ENCODE results near the gene PDZD4. TPM values are rescaled to one million over a fixed set of nuclear protein-coding genes. Genes with fewer than 3 reads are reported as not detected.

The PDZD4 gene
- total and polyA plus RNA-seq, 10 donors = 3.7 to 21.8 (median 10.6) TPM

DNA sequence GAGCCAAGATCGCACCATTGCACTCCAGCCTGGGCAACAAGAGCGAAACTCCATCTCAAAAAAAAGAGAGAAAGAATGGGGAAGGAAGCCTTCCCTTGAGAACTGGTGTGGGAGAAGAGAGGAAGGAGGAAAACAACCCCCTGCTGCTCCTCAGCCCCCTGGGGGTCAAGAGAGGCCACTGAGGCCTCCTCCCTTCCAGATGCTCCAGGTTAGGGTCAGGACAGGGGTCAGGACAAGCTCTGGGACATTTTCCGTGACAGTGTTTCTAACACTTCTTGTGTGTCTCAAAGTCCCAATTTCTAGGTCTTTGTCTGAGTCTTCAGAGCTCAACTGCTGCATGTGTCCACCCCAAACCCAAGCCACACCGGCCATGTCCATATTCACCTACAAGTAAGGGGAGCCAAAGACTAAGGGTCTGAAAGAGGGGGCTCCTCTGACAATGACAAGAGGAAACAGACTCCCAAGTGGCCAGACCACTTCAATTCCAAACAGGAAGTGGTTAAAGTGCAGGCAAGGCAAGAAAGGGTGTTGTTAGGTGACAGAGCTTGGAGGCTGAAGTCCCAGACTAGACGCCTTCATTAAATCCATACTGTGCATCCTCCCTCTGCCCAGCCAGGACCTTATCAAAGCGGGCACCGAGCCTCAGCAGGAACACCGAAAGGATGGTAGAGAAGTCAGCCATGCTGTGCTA lies 47.4 kb upstream of the PDZD4 start:
- WGBS, 5 donors = 63 to 81% (median 69%) methylated on average over 4 to 8 of the region's 8 CpGs
- Histone ChIP-seq H3K9me3 (no peaks in the 10 kb centered on the region), H3K4me3 (no peak overlapping the region)

DNA sequence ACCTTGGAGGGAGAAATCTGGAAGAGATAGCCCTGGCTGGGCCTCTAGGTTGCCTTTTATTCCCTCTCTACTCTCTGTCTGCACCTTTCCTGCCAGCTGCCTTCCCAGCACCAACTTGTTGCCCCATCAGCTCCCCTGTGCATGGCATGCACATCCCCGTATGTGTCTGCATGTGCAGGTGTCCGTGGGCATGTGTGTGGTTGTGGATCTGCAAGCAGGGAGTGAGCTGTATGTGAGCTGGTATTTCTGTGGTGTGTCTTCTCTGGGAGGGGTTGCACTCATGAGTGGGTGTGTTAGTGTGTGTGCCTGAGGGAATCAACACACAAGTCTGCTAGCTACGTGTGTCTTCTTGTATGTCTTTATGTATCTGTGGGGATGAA lies 45.8 kb upstream of the PDZD4 start:
- no peaks in the 10 kb centered on the region for H3K36me3 ChIP-seq
- H3K4me1 ChIP-seq = no peaks in the 10 kb centered on the region
- no peak overlapping the region for H3K4me3 ChIP-seq
- no peak overlapping the region for H3K27ac ChIP-seq
- peaks cover 0 to 71% (median 28%) of the 10 kb centered on the region in 7 donors for H3K27me3 ChIP-seq (replicated peaks in 1 of 7)
- DNase-seq = no peak
- intact Hi-C loops (cut with DNase I; ENCODE audit: low total_unique reads) = no loop called here
- TF ChIP-seq POLR2A (IDR thresholded peaks at IDR 0.05) (no peak), POLR2AphosphoS5 (IDR thresholded peaks at IDR 0.05) (no peak)
- TF ChIP-seq, protein P1, sequence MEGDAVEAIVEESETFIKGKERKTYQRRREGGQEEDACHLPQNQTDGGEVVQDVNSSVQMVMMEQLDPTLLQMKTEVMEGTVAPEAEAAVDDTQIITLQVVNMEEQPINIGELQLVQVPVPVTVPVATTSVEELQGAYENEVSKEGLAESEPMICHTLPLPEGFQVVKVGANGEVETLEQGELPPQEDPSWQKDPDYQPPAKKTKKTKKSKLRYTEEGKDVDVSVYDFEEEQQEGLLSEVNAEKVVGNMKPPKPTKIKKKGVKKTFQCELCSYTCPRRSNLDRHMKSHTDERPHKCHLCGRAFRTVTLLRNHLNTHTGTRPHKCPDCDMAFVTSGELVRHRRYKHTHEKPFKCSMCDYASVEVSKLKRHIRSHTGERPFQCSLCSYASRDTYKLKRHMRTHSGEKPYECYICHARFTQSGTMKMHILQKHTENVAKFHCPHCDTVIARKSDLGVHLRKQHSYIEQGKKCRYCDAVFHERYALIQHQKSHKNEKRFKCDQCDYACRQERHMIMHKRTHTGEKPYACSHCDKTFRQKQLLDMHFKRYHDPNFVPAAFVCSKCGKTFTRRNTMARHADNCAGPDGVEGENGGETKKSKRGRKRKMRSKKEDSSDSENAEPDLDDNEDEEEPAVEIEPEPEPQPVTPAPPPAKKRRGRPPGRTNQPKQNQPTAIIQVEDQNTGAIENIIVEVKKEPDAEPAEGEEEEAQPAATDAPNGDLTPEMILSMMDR (IDR thresholded peaks at IDR 0.05 in 8 of 11, conservative IDR thresholded peaks at IDR 0.05 in 3 of 11) = no peak
- no peaks in the 10 kb centered on the region for H3K9me3 ChIP-seq
- 63 to 73% (median 71%) methylated on average over 3 of the region's 3 CpGs for WGBS, 5 donors

More for the DNA sequence above, 47.4 kb upstream of the PDZD4 start:
- Histone ChIP-seq H3K4me1 (no peaks in the 10 kb centered on the region), H3K36me3 (no peaks in the 10 kb centered on the region), H3K27ac (no peak overlapping the region), H3K27me3 (replicated peaks in 1 of 7) (peaks cover 0 to 82% (median 40%) of the 10 kb centered on the region in 7 donors)
- DNase-seq = no peak
- intact Hi-C loops (cut with DNase I; ENCODE audit: low total_unique reads) = no loop called here
- TF ChIP-seq, protein P1 (IDR thresholded peaks at IDR 0.05 in 8 of 11, conservative IDR thresholded peaks at IDR 0.05 in 3 of 11) = no peak
- TF ChIP-seq POLR2AphosphoS5 (IDR thresholded peaks at IDR 0.05) (no peak), POLR2A (IDR thresholded peaks at IDR 0.05) (no peak)

DNA sequence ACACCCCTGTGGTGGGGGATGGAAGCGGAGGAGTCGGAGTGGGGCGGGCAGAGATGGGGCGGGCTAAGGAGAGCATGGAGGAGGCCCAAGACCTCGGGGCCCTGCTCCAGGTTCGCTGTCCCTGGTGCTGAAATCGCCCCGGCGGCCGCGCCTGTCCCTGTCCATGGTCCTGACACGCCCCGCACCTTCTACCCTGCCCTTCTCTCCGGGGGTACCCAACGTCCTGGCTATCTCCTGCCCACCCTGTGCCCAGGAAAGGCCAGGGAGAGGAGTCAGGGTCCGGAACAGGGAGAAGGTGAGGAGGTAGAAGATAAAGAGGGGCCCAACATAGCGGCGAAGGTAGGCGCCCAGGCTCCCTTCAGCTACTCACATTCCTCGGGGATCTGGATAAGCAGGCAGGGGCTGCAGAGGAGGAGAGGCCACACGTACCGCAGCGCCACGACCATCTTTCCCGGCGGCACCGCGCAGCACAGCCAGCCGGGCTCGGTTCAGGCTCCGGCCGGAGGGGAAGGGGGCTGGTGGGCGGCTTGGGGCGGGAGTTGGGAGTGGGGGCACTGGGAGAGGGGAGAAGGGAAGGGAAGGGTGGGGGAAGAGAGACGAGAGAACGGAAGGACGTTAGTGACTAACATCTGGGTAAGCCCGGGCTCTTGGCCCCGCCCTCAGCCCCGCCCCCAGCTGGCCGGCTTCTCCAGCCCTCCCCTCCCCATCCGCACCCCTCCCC lies 45.2 kb upstream of the PDZD4 start:
- Histone ChIP-seq H3K36me3 (no peaks in the 10 kb centered on the region), H3K4me1 (no peaks in the 10 kb centered on the region), H3K27ac (no peak overlapping the region), H3K4me3 (no peak overlapping the region), H3K9me3 (no peaks in the 10 kb centered on the region), H3K27me3 (replicated peaks in 1 of 7) (peaks cover 0 to 71% (median 30%) of the 10 kb centered on the region in 7 donors)
- intact Hi-C loops (cut with DNase I; ENCODE audit: low total_unique reads) = no loop called here
- TF ChIP-seq POLR2AphosphoS5 (IDR thresholded peaks at IDR 0.05) = peak in 1 of 3 donors; percentile 54
- TF ChIP-seq, protein P1 (IDR thresholded peaks at IDR 0.05 in 8 of 11, conservative IDR thresholded peaks at IDR 0.05 in 3 of 11) = no peak
- TF ChIP-seq POLR2A (IDR thresholded peaks at IDR 0.05) = no peak
- DNase-seq = peak; percentile 88
- 2 to 14% (median 4%) methylated on average over 31 to 42 of the region's 42 CpGs for WGBS, 5 donors

Measured in spleen (tissue), 11 donors.